ENCODE measurements around the gene SHISA5. TPM values are rescaled to one million over a fixed set of nuclear protein-coding genes. Genes with fewer than 3 reads are reported as not detected.
"Not testable (repeated sequence)": the region's sequence is repeated elsewhere in the genome, so short reads cannot be mapped to it uniquely, and the experiment has no call there.

Gene SHISA5
- total RNA-seq = 232 TPM

- peak in 1 of 3 donors; percentile 36 for DNase-seq (ENCODE audit: low read depth in 2 of 3, low spot score in 2 of 3)
Observed at GRCh38 chr3:48504051-48504946, at the start of gene SHISA5. SHISA5 (minus strand) TSS chr3:48504174; CDS start chr3:48504094, 80 bp downstream.

- DNase-seq (ENCODE audit: low read depth in 2 of 3, low spot score in 2 of 3) = no peak
Observed at GRCh38 chr3:48553361-48553760, 49.4 kb upstream of the SHISA5 start.

GRCh38 chr3:48552111-48552951 lies 48.4 kb upstream of the SHISA5 start:
- DNase-seq (ENCODE audit: low read depth in 2 of 3, low spot score in 2 of 3) = no peak

GRCh38 chr3:48551651-48552050 lies 47.7 kb upstream of the SHISA5 start:
- not testable (repeated sequence) for DNase-seq (ENCODE audit: low read depth in 2 of 3, low spot score in 2 of 3)

- peak; percentile 62 to 87 (median 74) for DNase-seq (ENCODE audit: low read depth in 2 of 3, low spot score in 2 of 3)
Observed at GRCh38 chr3:48548729-48549705, 45.0 kb upstream of the SHISA5 start.

- no peak for DNase-seq (ENCODE audit: low read depth in 2 of 3, low spot score in 2 of 3)
Observed at GRCh38 chr3:48548126-48548525, 44.2 kb upstream of the SHISA5 start.

GRCh38 chr3:48546203-48546829 lies 42.3 kb upstream of the SHISA5 start:
- DNase-seq (ENCODE audit: low read depth in 2 of 3, low spot score in 2 of 3) = no peak

- DNase-seq (ENCODE audit: low read depth in 2 of 3, low spot score in 2 of 3) = no peak
Observed at GRCh38 chr3:48544141-48544540, 40.2 kb upstream of the SHISA5 start.

- DNase-seq (ENCODE audit: low read depth in 2 of 3, low spot score in 2 of 3) = peak in 1 of 3 donors; percentile 58
Observed at GRCh38 chr3:48543271-48543866, 39.4 kb upstream of the SHISA5 start.

GRCh38 chr3:48538451-48538850 lies 34.5 kb upstream of the SHISA5 start:
- DNase-seq (ENCODE audit: low read depth in 2 of 3, low spot score in 2 of 3) = no peak

- no peak for DNase-seq (ENCODE audit: low read depth in 2 of 3, low spot score in 2 of 3)
Observed at GRCh38 chr3:48536785-48537184, 32.8 kb upstream of the SHISA5 start.

GRCh38 chr3:48536116-48536515 lies 32.1 kb upstream of the SHISA5 start:
- DNase-seq (ENCODE audit: low read depth in 2 of 3, low spot score in 2 of 3) = no peak

- no peak for DNase-seq (ENCODE audit: low read depth in 2 of 3, low spot score in 2 of 3)
Observed at GRCh38 chr3:48535578-48535977, 31.6 kb upstream of the SHISA5 start.

GRCh38 chr3:48532977-48533337 lies 29.0 kb upstream of the SHISA5 start:
- no peak for DNase-seq (ENCODE audit: low read depth in 2 of 3, low spot score in 2 of 3)

- no peak for DNase-seq (ENCODE audit: low read depth in 2 of 3, low spot score in 2 of 3)
Observed at GRCh38 chr3:48532271-48532976, 28.4 kb upstream of the SHISA5 start.

GRCh38 chr3:48530701-48531100 lies 26.7 kb upstream of the SHISA5 start:
- DNase-seq (ENCODE audit: low read depth in 2 of 3, low spot score in 2 of 3) = not testable (repeated sequence)

- no peak for DNase-seq (ENCODE audit: low read depth in 2 of 3, low spot score in 2 of 3)
Observed at GRCh38 chr3:48528754-48529153, 24.8 kb upstream of the SHISA5 start.

- DNase-seq (ENCODE audit: low read depth in 2 of 3, low spot score in 2 of 3) = no peak
Observed at GRCh38 chr3:48528048-48528447, 24.1 kb upstream of the SHISA5 start.

GRCh38 chr3:48524970-48525369 lies 21.0 kb upstream of the SHISA5 start:
- DNase-seq (ENCODE audit: low read depth in 2 of 3, low spot score in 2 of 3) = no peak

Measured in hematopoietic multipotent progenitor cell (in vitro differentiated cells).